Erythroblast (primary cell): ENCODE results near the gene AKAP13.

ENCODE experiments used
- DNase-seq, 2 experiments: peaks; one replicate each; lab custom pipeline; 2025; lab: John Stamatoyannopoulos, UW
- GATA1 ChIP-seq: IDR thresholded peaks from 2 replicates; pipeline ENCODE4 v1.6.1; 2011; ENCODE audit warnings: low read depth, mild to moderate bottlenecking, control low read depth, low read length, moderate library complexity
- POLR2A ChIP-seq: IDR thresholded peaks from 2 replicates; pipeline ENCODE4 v1.6.1; 2011; ENCODE audit warnings: mild to moderate bottlenecking, low read length

The AKAP13 gene

GRCh38 chr15:85504749-85505676, 124.6 kb downstream of the AKAP13 start:
- TF ChIP-seq GATA1 (no peak), POLR2A (no peak)
- peak; percentile 53 to 71 for DNase-seq

DNA sequence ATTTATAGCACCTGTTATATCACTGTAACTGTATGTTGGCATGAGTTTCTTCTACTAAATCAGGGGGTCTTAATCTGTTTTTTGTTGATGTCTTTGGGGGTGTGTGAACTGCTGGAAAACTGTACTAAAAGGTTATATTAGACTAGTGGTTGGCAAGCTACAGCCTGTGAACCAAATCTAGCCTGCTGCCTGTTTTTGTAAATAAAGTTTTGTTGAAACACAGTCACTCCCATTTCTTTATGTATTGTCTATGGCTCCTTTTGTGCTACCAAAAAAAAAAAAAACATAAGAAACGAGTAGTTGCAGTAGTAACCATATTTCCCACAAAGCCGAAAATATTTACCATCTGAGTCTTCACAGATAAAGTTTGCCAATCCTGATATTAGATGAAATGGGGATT, 126.7 kb downstream of the AKAP13 start:
- DNase-seq = no peak
- no peak for TF ChIP-seq GATA1
- no peak for TF ChIP-seq POLR2A

- DNase-seq = no peak
- no peak for TF ChIP-seq POLR2A
- no peak for TF ChIP-seq GATA1
Measured at GRCh38 chr15:85509973-85510372, 129.6 kb downstream of the AKAP13 start.

- TF ChIP-seq GATA1 (no peak), POLR2A (no peak)
- DNase-seq = no peak
Measured at GRCh38 chr15:85514413-85514812, 134.0 kb downstream of the AKAP13 start.

GRCh38 chr15:85515212-85515611, 134.8 kb downstream of the AKAP13 start:
- no peak for DNase-seq
- TF ChIP-seq POLR2A = no peak
- no peak for TF ChIP-seq GATA1

DNA sequence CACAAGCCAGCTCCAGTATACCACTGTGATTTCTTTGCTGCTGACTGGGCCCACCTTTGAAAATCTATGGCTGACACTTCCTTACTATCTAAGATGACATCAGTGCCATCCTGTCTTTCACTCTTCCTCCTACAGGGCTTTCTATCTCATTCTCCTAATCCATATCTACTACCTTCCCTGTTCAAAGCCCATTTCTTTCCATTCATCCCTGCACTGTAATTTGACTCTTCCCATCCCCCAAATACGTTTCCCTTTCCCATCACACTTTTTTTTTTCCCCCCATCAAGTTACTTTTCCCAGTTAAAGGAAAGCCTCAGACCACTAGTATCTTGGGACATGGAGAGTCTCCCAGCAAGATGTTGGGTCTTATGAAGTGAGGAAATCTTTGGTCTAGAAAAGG, 136.7 kb downstream of the AKAP13 start:
- TF ChIP-seq POLR2A = no peak
- no peak for TF ChIP-seq GATA1
- DNase-seq = no peak

- DNase-seq = no peak
- no peak for TF ChIP-seq GATA1
- no peak for TF ChIP-seq POLR2A
Measured at GRCh38 chr15:85518979-85519761, 138.8 kb downstream of the AKAP13 start.

DNA sequence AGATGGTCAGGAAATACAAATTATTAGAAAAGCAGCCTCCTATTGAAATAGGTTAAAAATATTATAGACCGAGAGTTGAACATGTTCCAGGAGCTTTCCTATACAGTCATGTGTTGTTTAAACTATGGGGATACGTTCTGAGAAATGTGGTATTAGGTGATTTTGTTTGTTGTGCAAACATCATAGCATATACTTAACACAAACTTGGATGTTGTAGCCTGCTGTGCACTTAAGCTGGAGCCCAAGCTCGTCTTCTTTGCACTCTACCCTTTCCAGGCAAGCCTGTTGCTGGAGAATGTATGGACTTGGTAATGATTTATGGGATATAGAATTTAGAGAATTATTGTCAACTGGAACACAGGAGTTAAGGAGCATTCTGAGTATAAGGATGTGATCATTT, 140.2 kb downstream of the AKAP13 start:
- TF ChIP-seq GATA1 = no peak
- no peak for TF ChIP-seq POLR2A
- DNase-seq = no peak

DNA sequence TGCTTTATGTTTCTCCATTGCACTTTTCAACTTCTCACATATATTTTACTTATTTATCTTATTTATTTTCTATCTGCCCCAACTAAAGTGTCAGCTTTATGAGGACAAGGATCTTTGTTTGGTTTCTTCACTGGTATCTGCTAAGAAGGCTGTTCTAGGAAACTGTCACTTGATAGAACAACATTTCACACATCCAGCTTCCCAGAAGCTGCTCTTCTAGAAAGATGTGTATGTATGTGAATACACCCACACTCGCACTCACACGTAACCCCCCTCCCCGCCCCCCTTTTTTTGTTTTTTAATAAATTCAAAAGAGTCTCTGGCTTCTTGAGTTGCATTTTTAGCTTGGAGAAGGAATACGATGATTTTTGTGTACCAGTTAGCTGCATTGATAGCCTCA, 143.1 kb downstream of the AKAP13 start:
- DNase-seq = no peak
- TF ChIP-seq GATA1 (no peak), POLR2A (no peak)

DNA sequence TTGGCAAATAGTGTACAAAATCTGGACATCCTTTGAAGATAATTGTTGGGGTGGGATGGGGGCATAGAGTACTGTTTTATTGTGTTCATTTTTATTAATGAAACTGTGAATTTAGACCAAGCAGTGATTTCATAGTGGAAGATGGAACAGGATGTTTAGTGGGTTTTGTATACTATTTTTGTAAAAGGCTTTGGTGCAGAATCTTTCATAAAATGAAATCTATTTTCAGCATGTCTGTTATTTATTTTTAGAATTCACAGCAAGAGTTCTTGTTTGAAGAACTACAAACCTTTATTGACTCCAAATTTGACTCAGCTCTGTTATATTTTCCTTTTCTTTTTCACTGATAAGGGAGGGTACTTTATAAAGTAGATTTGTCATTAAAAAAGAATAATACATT, 145.4 kb downstream of the AKAP13 start:
- DNase-seq = no peak
- TF ChIP-seq POLR2A (no peak), GATA1 (no peak)

DNA sequence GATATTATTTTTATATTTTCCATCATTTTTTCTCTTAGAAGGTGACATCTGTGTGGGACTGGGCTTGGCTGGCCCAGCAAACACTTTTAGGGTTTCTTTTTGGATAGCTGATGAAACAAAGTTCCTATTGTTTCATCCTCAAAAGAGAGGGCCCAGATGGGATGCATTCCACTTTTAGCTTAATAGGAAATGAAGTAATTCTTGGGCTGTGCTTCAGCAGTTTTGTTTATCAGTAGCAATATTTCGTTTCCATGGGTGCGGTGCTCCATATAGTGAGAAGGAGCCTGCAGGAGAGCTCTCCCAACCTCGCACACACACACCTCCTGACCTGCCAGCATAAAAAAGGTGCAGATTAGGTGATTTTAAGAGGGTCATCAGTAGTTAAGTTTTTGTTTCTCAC, 147.5 kb downstream of the AKAP13 start:
- DNase-seq = no peak
- no peak for TF ChIP-seq GATA1
- no peak for TF ChIP-seq POLR2A

DNA sequence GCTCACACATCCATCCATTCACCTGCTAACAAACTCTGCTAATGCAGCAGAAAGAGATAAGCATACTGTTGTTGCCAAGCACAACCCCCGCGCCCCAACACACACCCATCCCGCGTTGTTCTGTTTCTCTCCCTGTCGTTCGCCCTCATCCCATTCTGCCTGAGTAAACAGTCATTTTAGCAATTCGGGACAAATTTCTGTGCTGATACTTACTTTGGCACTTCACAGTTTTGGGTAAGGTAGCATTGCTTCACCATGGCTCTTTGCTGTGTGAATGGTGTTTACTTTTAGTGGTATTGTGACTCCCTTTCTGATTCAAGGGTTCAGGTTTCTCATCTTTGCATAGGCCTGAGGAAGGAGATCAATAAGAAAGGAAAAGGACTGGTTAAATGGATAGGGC, 149.7 kb downstream of the AKAP13 start:
- DNase-seq = no peak
- TF ChIP-seq POLR2A = no peak
- TF ChIP-seq GATA1 = no peak

GRCh38 chr15:85531083-85531482, 150.7 kb downstream of the AKAP13 start:
- no peak for DNase-seq
- TF ChIP-seq POLR2A (no peak), GATA1 (no peak)

DNA sequence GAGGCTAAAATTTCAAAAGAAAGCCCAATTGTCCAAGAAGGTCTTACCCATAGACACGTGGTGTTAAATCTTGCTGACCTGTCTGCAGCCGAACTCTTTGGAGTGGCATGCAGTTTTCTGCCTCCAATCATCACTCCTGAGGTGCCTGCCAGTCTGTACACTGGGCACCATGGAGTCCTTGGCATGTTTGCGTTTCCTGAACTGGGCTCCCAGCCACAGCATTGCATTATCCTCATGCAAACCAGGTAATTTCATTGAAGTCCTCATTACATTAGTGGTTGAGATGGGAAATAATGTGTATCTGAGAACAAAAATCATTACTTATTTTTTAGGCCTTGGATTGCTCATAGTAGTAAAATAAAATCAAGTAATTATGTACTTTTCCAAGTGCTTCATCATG, 152.3 kb downstream of the AKAP13 start:
- TF ChIP-seq GATA1 (no peak), POLR2A (no peak)
- DNase-seq = no peak
